ENCODE results near the gene LIN28B. TPM values are rescaled to one million over a fixed set of nuclear protein-coding genes. Genes with fewer than 3 reads are reported as not detected.

LIN28B gene, protein sequence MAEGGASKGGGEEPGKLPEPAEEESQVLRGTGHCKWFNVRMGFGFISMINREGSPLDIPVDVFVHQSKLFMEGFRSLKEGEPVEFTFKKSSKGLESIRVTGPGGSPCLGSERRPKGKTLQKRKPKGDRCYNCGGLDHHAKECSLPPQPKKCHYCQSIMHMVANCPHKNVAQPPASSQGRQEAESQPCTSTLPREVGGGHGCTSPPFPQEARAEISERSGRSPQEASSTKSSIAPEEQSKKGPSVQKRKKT
- not detected for polyA plus RNA-seq (2012; ENCODE audit: missing spikeins)

GRCh38 chr6:104956731-104957294 lies at the start of gene LIN28B:
TSS of gene LIN28B (plus strand) at chr6:104957107. CDS start at chr6:104957251, 144 bp downstream.
- TF ChIP-seq POLR2A (IDR thresholded peaks at IDR 0.05; ENCODE audit: low read depth, low read length) (no peak), POLR2AphosphoS5 (IDR thresholded peaks at IDR 0.05; ENCODE audit: low read depth, low read length) (no peak), TAF1 (IDR thresholded peaks at IDR 0.05; ENCODE audit: borderline replicate concordance, low read depth, low read length) (no peak)
- no peak for FAIRE-seq
- DNase-seq (ENCODE audit: insufficient read length), result no peak

DNA sequence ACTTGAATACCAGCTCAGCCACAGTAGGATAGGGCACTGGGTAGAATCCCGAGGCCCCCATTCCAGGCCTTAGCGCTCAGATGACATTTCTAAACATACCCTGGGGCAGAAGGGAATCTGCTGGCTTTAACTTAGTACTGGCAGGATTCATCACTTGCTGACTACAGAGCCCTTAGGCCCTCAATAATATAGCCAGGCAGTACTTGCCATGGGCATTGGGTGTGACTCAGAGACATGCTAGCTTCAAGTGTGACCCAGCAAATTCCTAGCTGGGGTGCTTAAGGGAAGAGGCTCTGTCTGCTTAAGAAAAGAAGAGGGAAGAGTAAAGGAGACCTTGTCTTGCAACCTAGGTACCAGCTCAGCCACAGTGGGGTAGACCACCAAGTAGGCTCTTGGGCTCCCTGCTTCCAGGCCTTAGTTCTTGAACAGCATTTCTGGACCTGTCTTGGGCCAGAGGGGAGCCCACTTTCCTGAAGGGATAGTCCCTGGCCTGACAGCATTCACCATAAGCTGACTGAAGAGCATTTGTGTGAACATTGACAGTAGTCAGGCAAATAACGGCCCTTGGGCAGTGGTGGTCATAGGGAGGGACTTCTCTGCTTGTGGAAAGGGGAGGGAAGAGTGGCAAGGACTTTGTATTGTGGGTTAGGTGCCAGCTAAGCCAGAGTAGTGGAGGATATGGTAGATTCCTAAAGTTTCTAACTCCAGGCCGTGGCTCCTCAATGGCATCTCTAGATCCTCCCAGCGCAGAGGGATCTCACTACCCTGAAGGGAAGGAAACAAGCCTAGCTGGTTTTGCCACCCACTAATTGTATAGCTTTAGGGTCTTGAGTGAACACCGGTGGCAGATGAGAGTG lies 48.6 kb upstream of the LIN28B start:
- TF ChIP-seq POLR2A (IDR thresholded peaks at IDR 0.05; ENCODE audit: low read depth, low read length) (no peak), TAF1 (IDR thresholded peaks at IDR 0.05; ENCODE audit: borderline replicate concordance, low read depth, low read length) (no peak), POLR2AphosphoS5 (IDR thresholded peaks at IDR 0.05; ENCODE audit: low read depth, low read length) (no peak)
- DNase-seq (ENCODE audit: insufficient read length) (no peak), FAIRE-seq (no peak)

- no peak for FAIRE-seq
- DNase-seq (ENCODE audit: insufficient read length), result no peak
- TF ChIP-seq TAF1 (IDR thresholded peaks at IDR 0.05; ENCODE audit: borderline replicate concordance, low read depth, low read length) (no peak), POLR2AphosphoS5 (IDR thresholded peaks at IDR 0.05; ENCODE audit: low read depth, low read length) (no peak), POLR2A (IDR thresholded peaks at IDR 0.05; ENCODE audit: low read depth, low read length) (no peak)
Measured at GRCh38 chr6:104908888-104909525, 47.9 kb upstream of the LIN28B start.

DNA sequence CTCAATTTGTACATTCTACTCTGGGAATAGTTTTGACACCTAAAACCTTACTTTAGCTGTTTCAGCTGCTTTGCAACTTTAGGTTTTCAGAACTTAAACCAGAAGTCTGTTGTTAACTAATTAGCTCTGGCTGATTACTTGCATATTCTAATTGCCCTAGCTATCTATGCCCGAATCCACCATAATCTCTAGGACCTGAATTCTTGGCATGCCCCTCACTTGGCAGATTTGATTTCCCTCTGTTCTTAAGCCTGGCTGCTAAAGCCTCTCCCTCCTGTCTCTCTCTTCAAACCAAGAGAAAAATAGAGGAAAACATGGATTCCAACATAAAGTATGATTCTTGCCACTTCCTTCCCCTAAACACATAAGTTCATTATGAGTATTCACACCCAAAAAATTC lies 35.0 kb upstream of the LIN28B start:
- no peak for FAIRE-seq
- no peak for DNase-seq (ENCODE audit: insufficient read length)
- TF ChIP-seq POLR2AphosphoS5 (IDR thresholded peaks at IDR 0.05; ENCODE audit: low read depth, low read length) (no peak), POLR2A (IDR thresholded peaks at IDR 0.05; ENCODE audit: low read depth, low read length) (no peak), TAF1 (IDR thresholded peaks at IDR 0.05; ENCODE audit: borderline replicate concordance, low read depth, low read length) (no peak)

- FAIRE-seq, result no peak
- no peak for DNase-seq (ENCODE audit: insufficient read length)
- TF ChIP-seq POLR2AphosphoS5 (IDR thresholded peaks at IDR 0.05; ENCODE audit: low read depth, low read length), result no peak
- TF ChIP-seq TAF1 (IDR thresholded peaks at IDR 0.05; ENCODE audit: borderline replicate concordance, low read depth, low read length), result no peak
- no peak for TF ChIP-seq POLR2A (IDR thresholded peaks at IDR 0.05; ENCODE audit: low read depth, low read length)
Measured at GRCh38 chr6:104928141-104928540, 28.8 kb upstream of the LIN28B start.

- FAIRE-seq, result no peak
- no peak for TF ChIP-seq POLR2A (IDR thresholded peaks at IDR 0.05; ENCODE audit: low read depth, low read length)
- TF ChIP-seq TAF1 (IDR thresholded peaks at IDR 0.05; ENCODE audit: borderline replicate concordance, low read depth, low read length), result no peak
- no peak for TF ChIP-seq POLR2AphosphoS5 (IDR thresholded peaks at IDR 0.05; ENCODE audit: low read depth, low read length)
- DNase-seq (ENCODE audit: insufficient read length), result no peak
Measured at GRCh38 chr6:104929353-104929752, 27.6 kb upstream of the LIN28B start.

DNA sequence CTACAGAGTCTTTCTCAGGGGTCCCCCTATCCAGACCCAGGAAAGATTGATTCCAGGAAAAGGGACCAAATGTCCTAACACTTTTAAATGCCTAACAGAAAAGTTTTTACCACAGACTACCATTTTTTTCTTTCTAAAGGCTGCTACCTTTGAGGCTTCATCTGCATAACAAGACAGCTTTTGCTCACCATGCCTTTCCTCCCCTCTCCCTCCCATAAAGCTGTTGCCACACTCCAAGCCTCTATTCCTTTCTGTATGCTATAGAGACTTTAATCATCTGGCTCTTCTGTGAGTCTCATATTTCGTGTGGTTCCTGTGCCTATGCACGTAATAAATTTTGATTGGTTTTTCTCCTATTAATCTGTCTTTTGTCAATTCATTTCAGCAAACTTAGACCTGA lies 26.0 kb upstream of the LIN28B start:
- DNase-seq (ENCODE audit: insufficient read length), result no peak
- no peak for FAIRE-seq
- no peak for TF ChIP-seq POLR2AphosphoS5 (IDR thresholded peaks at IDR 0.05; ENCODE audit: low read depth, low read length)
- TF ChIP-seq TAF1 (IDR thresholded peaks at IDR 0.05; ENCODE audit: borderline replicate concordance, low read depth, low read length), result no peak
- no peak for TF ChIP-seq POLR2A (IDR thresholded peaks at IDR 0.05; ENCODE audit: low read depth, low read length)

- no peak for TF ChIP-seq POLR2AphosphoS5 (IDR thresholded peaks at IDR 0.05; ENCODE audit: low read depth, low read length)
- no peak for TF ChIP-seq POLR2A (IDR thresholded peaks at IDR 0.05; ENCODE audit: low read depth, low read length)
- no peak for TF ChIP-seq TAF1 (IDR thresholded peaks at IDR 0.05; ENCODE audit: borderline replicate concordance, low read depth, low read length)
- DNase-seq (ENCODE audit: insufficient read length) (no peak), FAIRE-seq (no peak)
Measured at GRCh38 chr6:104936766-104937535, 20.0 kb upstream of the LIN28B start.

DNA sequence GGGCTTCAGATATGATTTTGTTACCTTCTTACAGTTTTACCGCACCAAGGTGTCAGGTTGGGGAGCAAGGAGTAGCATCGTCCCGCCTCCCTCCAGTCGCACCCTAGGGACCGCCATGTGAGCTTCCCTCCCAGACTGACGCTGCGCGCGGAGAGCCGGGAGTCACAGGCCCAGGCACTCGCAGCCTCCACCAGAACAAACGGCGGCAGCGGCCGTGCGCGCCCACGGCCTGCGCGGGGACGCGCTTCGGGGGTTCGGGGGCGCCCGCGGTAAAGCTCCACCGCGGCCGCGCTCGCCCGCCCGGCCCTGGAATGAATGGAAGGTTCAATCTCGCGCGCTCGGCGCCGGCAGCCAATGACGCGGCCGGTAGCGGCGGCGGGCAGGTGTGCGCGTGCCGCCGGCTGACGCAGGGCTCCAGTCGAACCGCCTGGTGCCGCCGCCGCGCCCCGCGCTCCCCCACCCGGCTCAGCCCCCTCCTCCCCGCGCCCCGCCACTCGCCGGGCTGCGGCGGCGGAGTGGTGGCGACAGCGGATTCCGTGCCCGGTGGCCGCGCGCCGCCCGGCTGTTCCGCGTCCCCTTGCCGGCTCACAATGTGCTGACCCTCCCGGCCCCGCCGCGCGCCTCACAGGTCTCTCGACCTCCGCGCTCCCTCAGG lies 16.5 kb upstream of the LIN28B start:
- no peak for FAIRE-seq
- no peak for DNase-seq (ENCODE audit: insufficient read length)
- TF ChIP-seq POLR2A (IDR thresholded peaks at IDR 0.05; ENCODE audit: low read depth, low read length), result no peak
- no peak for TF ChIP-seq TAF1 (IDR thresholded peaks at IDR 0.05; ENCODE audit: borderline replicate concordance, low read depth, low read length)
- no peak for TF ChIP-seq POLR2AphosphoS5 (IDR thresholded peaks at IDR 0.05; ENCODE audit: low read depth, low read length)
